Naive B cell (primary cell): ENCODE data around the gene ACER1. TPM values are rescaled to one million over a fixed set of nuclear protein-coding genes. Genes with fewer than 3 reads are reported as not detected.

Source experiments
- ATAC-seq, 2 donors: fragments of 150-1000 bp; cut with Tn5 transposase; 2 replicates each; pipeline ENCODE4 v1.10.0; 2021; ENCODE audit warnings: low read depth in 2 of 2, mild to moderate bottlenecking in 2 of 2, moderate library complexity in 2 of 2
- DNase-seq: peaks from one replicate; pipeline ENCODE4 v3.0.0; 2022
- H3K27ac Mint-ChIP-seq, 6 donors: one replicate each; pipeline ENCODE4 v1.8.0; 2020 to 2022; ENCODE audit warnings: mild to moderate bottlenecking in 6 of 6, mixed read lengths in 6 of 6, moderate library complexity in 5 of 6, inconsistent platforms in 2 of 6
- H3K27me3 Mint-ChIP-seq, 3 donors: one replicate each; pipeline ENCODE4 v1.8.0; 2021 to 2022; ENCODE audit warnings: mixed read lengths in 3 of 3, mild to moderate bottlenecking in 1 of 3
- H3K36me3 Mint-ChIP-seq, 2 donors: one replicate each; pipeline ENCODE4 v1.8.0; 2020 to 2022; ENCODE audit warnings: mixed read lengths in 2 of 2, inconsistent platforms in 1 of 2, mild to moderate bottlenecking in 1 of 2
- H3K4me1 Mint-ChIP-seq, 3 donors: one replicate each; pipeline ENCODE4 v1.8.0; 2020 to 2022; ENCODE audit warnings: mixed read lengths in 3 of 3, inconsistent platforms in 1 of 3, mild to moderate bottlenecking in 1 of 3, moderate library complexity in 1 of 3
- H3K4me3 Mint-ChIP-seq, 8 donors: one replicate each; pipeline ENCODE4 v1.8.0; 2020 to 2022; ENCODE audit warnings: mild to moderate bottlenecking in 8 of 8, mixed read lengths in 8 of 8, moderate library complexity in 8 of 8, inconsistent platforms in 2 of 8
- H3K9me3 Mint-ChIP-seq, 7 donors: one replicate each; pipeline ENCODE4 v1.8.0; 2020 to 2022; ENCODE audit warnings: mixed read lengths in 7 of 7, mild to moderate bottlenecking in 5 of 7, inconsistent platforms in 2 of 7, moderate library complexity in 1 of 7
- polyA plus RNA-seq, 6 donors: library from polyadenylated mRNA; unstranded; fragments of 300-500 nt; fragmentation: Illumina TruSeq; gene quantifications; one replicate each; pipeline ENCODE4 v1.2.3, GENCODE V29; 2021; ENCODE audit warnings: low read depth in 6 of 6

ACER1 gene
- polyA plus RNA-seq: not detected

GRCh38 chr19:6333439-6333838 is at the start of gene ACER1:
Gene ACER1, minus strand, starts transcription at chr19:6333612. Its CDS starts 61 bp downstream, at chr19:6333551.
- H3K27ac Mint-ChIP-seq: peak within 1 kb of the TSS in 1 of 6 donors; percentile 38
- ATAC-seq (no peak), DNase-seq (no peak)
- H3K9me3 Mint-ChIP-seq: peaks cover 0 to under 1% (median 0%) of the 10 kb centered on the region in 7 donors
- H3K4me1 Mint-ChIP-seq: no peaks in the 10 kb centered on the region
- no peak within 1 kb of the TSS for H3K4me3 Mint-ChIP-seq
- no peaks in the 10 kb centered on the region for H3K36me3 Mint-ChIP-seq
- H3K27me3 Mint-ChIP-seq: peaks cover 0 to 4% (median 4%) of the 10 kb centered on the region in 3 donors

GRCh38 chr19:6383188-6383587 is 49.8 kb upstream of the ACER1 start:
- Mint-ChIP-seq H3K27ac (peak overlapping the region in 2 of 6 donors; percentile 14 to 95), H3K9me3 (peaks cover 0 to 7% (median 3%) of the 10 kb centered on the region in 7 donors), H3K36me3 (peaks cover 6 to 29% of the 10 kb centered on the region in 2 donors), H3K4me3 (no peak overlapping the region), H3K4me1 (peaks cover 0 to 1% (median 0%) of the 10 kb centered on the region in 3 donors), H3K27me3 (no peaks in the 10 kb centered on the region)
- DNase-seq: no peak
- ATAC-seq: no peak

- Mint-ChIP-seq H3K36me3 (peaks cover 6 to 25% of the 10 kb centered on the region in 2 donors), H3K9me3 (peaks cover 0 to 7% (median 3%) of the 10 kb centered on the region in 7 donors), H3K27ac (peak overlapping the region in 1 of 6 donors; percentile 31), H3K4me3 (peak overlapping the region in 1 of 8 donors; percentile 65), H3K27me3 (no peaks in the 10 kb centered on the region), H3K4me1 (no peaks in the 10 kb centered on the region)
- ATAC-seq: no peak
- DNase-seq: no peak
Measured at GRCh38 chr19:6381030-6381750, 47.8 kb upstream of the ACER1 start.

GRCh38 chr19:6379744-6380143 is 46.3 kb upstream of the ACER1 start:
- DNase-seq: no peak
- no peak overlapping the region for H3K4me3 Mint-ChIP-seq
- H3K9me3 Mint-ChIP-seq: peaks cover 0 to 7% (median 3%) of the 10 kb centered on the region in 7 donors
- H3K27ac Mint-ChIP-seq: no peak overlapping the region
- no peaks in the 10 kb centered on the region for H3K27me3 Mint-ChIP-seq
- peaks cover 6 to 25% of the 10 kb centered on the region in 2 donors for H3K36me3 Mint-ChIP-seq
- H3K4me1 Mint-ChIP-seq: no peaks in the 10 kb centered on the region
- no peak for ATAC-seq

- H3K4me1 Mint-ChIP-seq: peaks cover 4% of the 10 kb centered on the region in 3 donors
- peak overlapping the region in 1 of 6 donors; percentile 35 for H3K27ac Mint-ChIP-seq
- ATAC-seq: no peak
Measured at GRCh38 chr19:6378486-6378885, 45.1 kb upstream of the ACER1 start.

GRCh38 chr19:6378041-6378440 is 44.6 kb upstream of the ACER1 start:
- Mint-ChIP-seq H3K36me3 (peaks cover 6 to 25% of the 10 kb centered on the region in 2 donors), H3K4me1 (peaks cover 6 to 7% (median 7%) of the 10 kb centered on the region in 3 donors), H3K27ac (no peak overlapping the region), H3K9me3 (peaks cover 0 to 7% (median 3%) of the 10 kb centered on the region in 7 donors), H3K27me3 (no peaks in the 10 kb centered on the region), H3K4me3 (no peak overlapping the region)
- no peak for ATAC-seq
- DNase-seq: no peak

More at GRCh38 chr19:6378486-6378885, 45.1 kb upstream of the ACER1 start:
- no peak for DNase-seq
- Mint-ChIP-seq H3K27me3 (no peaks in the 10 kb centered on the region), H3K9me3 (peaks cover 0 to 7% (median 3%) of the 10 kb centered on the region in 7 donors), H3K4me3 (peak overlapping the region in 1 of 8 donors; percentile 9), H3K36me3 (peaks cover 6 to 25% of the 10 kb centered on the region in 2 donors)

GRCh38 chr19:6376512-6377190 is 43.2 kb upstream of the ACER1 start:
- Mint-ChIP-seq H3K27ac (peak overlapping the region in 3 of 6 donors; percentile 28 to 70 (median 56)), H3K36me3 (peaks cover 6 to 22% of the 10 kb centered on the region in 2 donors), H3K4me1 (peaks cover 12 to 14% (median 12%) of the 10 kb centered on the region in 3 donors), H3K27me3 (no peaks in the 10 kb centered on the region), H3K9me3 (peaks cover 0 to 7% (median 3%) of the 10 kb centered on the region in 7 donors), H3K4me3 (peak overlapping the region in 2 of 8 donors; percentile 20 to 33)
- DNase-seq (no peak), ATAC-seq (no peak)

GRCh38 chr19:6375411-6376010 is 42.1 kb upstream of the ACER1 start, which contains the start of gene PSPN:
Gene PSPN, minus strand, starts transcription at chr19:6375933. Its CDS starts 84 bp downstream, at chr19:6375849.
- Mint-ChIP-seq H3K4me3 (peak within 1 kb of the TSS in 6 of 8 donors; percentile 10 to 74 (median 32)), H3K36me3 (peaks cover 6 to 11% of the 10 kb centered on the region in 2 donors), H3K9me3 (peaks cover 0 to 7% (median 3%) of the 10 kb centered on the region in 7 donors), H3K27ac (peak within 1 kb of the TSS in 3 of 6 donors; percentile 28 to 70 (median 56)), H3K27me3 (no peaks in the 10 kb centered on the region), H3K4me1 (peaks cover 12 to 15% (median 14%) of the 10 kb centered on the region in 3 donors)
- ATAC-seq (no peak), DNase-seq (no peak)

GRCh38 chr19:6374711-6375410 is 41.4 kb upstream of the ACER1 start:
- Mint-ChIP-seq H3K4me1 (peaks cover 12 to 18% (median 16%) of the 10 kb centered on the region in 3 donors), H3K4me3 (peak overlapping the region in 4 of 8 donors; percentile 10 to 74 (median 36)), H3K27ac (no peak overlapping the region), H3K9me3 (peaks cover 0 to 3% (median 2%) of the 10 kb centered on the region in 7 donors), H3K36me3 (peaks cover 3 to 5% of the 10 kb centered on the region in 2 donors), H3K27me3 (no peaks in the 10 kb centered on the region)
- no peak for DNase-seq
- ATAC-seq: no peak

- no peaks in the 10 kb centered on the region for H3K9me3 Mint-ChIP-seq
- H3K36me3 Mint-ChIP-seq: no peaks in the 10 kb centered on the region
- ATAC-seq (no peak), DNase-seq (no peak)
- H3K27ac Mint-ChIP-seq: peak overlapping the region in 1 of 6 donors; percentile 77
- H3K27me3 Mint-ChIP-seq: no peaks in the 10 kb centered on the region
- H3K4me3 Mint-ChIP-seq: peak overlapping the region in 5 of 8 donors; percentile 10 to 84 (median 40)
- peaks cover 12 to 24% (median 22%) of the 10 kb centered on the region in 3 donors for H3K4me1 Mint-ChIP-seq
Measured at GRCh38 chr19:6374161-6374709, 40.8 kb upstream of the ACER1 start.

- ATAC-seq: no peak
- Mint-ChIP-seq H3K27me3 (no peaks in the 10 kb centered on the region), H3K36me3 (no peaks in the 10 kb centered on the region), H3K27ac (peak overlapping the region in 4 of 6 donors; percentile 90 to 98 (median 95)), H3K9me3 (no peaks in the 10 kb centered on the region), H3K4me3 (peak overlapping the region; percentile 84 to 97 (median 94)), H3K4me1 (peaks cover 12 to 24% (median 24%) of the 10 kb centered on the region in 3 donors)
- DNase-seq: no peak
Measured at GRCh38 chr19:6373813-6374108, 40.3 kb upstream of the ACER1 start.

GRCh38 chr19:6373096-6373812 is 39.8 kb upstream of the ACER1 start:
- H3K27ac Mint-ChIP-seq: peak overlapping the region; percentile 89 to 98 (median 94)
- H3K4me1 Mint-ChIP-seq: peaks cover 12 to 24% (median 24%) of the 10 kb centered on the region in 3 donors
- H3K9me3 Mint-ChIP-seq: no peaks in the 10 kb centered on the region
- no peaks in the 10 kb centered on the region for H3K27me3 Mint-ChIP-seq
- ATAC-seq (peak; percentile 56 to 62), DNase-seq (peak; percentile 92)
- no peaks in the 10 kb centered on the region for H3K36me3 Mint-ChIP-seq
- H3K4me3 Mint-ChIP-seq: peak overlapping the region; percentile 84 to 97 (median 94)
